HepG2 (cell line): ENCODE results near the gene NME7. TPM values are rescaled to one million over a fixed set of nuclear protein-coding genes. Genes with fewer than 3 reads are reported as not detected.

ENCODE experiments used
- STAG1 ChIP-seq: sonication (generic); formaldehyde crosslinking; IDR thresholded peaks from 2 replicates; pipeline ENCODE4 v1.4.0; 2020; ENCODE audit warnings: missing genetic modification reagents
- TEAD3 ChIP-seq: optimal IDR thresholded peaks from 2 replicates; pipeline ENCODE3; 2016; ENCODE audit warnings: borderline replicate concordance
- ZNF362 ChIP-seq: sonication (generic); formaldehyde crosslinking; IDR thresholded peaks from 2 replicates; pipeline ENCODE4 v1.4.0; 2020; ENCODE audit warnings: missing genetic modification reagents, mild to moderate bottlenecking, borderline replicate concordance
- ZNF367 ChIP-seq: sonication (generic); formaldehyde crosslinking; IDR thresholded peaks from 2 replicates; pipeline ENCODE4 v1.4.0; 2020; ENCODE audit warnings: missing genetic modification reagents, borderline replicate concordance
- polyA plus RNA-seq, 8 experiments: library from polyadenylated mRNA; depleted of rRNA in 3 of 8; stranded (reverse) in 7 of 8; unstranded in 1 of 8; fragments of >200 nt; fragmentation: Illumina TruSeq in 4 of 8; extraction: Trizol in 4 of 8; gene quantifications; 2 replicates each; pipeline versions ENCODE4 v1.2.1 to v1.2.3, GENCODE V29; 2011 to 2016; ENCODE audit warnings: low read depth in 4 of 8, missing spikeins in 1 of 8, mixed read lengths in 1 of 8; ENCODE audit not compliant: insufficient read depth in 1 of 8
- total RNA-seq, 5 experiments: library from RNA; depleted of rRNA; stranded (reverse); fragments of >200 nt; fragmentation: Illumina TruSeq; extraction: Trizol; gene quantifications; 2 replicates each; pipeline ENCODE4 v1.2.3, GENCODE V29; 2016; ENCODE audit warnings: low read depth in 1 of 5
- TF ChIP-seq, protein P1 (sequence below): IDR thresholded peaks from 2 replicates; pipeline ENCODE4 v1.6.1; 2016; ENCODE audit warnings: low read depth, missing genetic modification reagents, missing compliant biosample characterization
- TF ChIP-seq, protein P2 (sequence below): sonication (generic); formaldehyde crosslinking; IDR thresholded peaks from 2 replicates; pipeline ENCODE4 v1.8.1; 2023; ENCODE audit warnings: mild to moderate bottlenecking, missing genetic modification reagents

NME7 gene
- total and polyA plus RNA-seq, 2 of the 13 experiments (the other 11 are each of a cell fraction or from before 2014, with no cell fraction given), result 9.4 to 22.5 TPM

- no peak for TF ChIP-seq TEAD3 (CRISPR knock-in tag)
- TF ChIP-seq, protein P1, sequence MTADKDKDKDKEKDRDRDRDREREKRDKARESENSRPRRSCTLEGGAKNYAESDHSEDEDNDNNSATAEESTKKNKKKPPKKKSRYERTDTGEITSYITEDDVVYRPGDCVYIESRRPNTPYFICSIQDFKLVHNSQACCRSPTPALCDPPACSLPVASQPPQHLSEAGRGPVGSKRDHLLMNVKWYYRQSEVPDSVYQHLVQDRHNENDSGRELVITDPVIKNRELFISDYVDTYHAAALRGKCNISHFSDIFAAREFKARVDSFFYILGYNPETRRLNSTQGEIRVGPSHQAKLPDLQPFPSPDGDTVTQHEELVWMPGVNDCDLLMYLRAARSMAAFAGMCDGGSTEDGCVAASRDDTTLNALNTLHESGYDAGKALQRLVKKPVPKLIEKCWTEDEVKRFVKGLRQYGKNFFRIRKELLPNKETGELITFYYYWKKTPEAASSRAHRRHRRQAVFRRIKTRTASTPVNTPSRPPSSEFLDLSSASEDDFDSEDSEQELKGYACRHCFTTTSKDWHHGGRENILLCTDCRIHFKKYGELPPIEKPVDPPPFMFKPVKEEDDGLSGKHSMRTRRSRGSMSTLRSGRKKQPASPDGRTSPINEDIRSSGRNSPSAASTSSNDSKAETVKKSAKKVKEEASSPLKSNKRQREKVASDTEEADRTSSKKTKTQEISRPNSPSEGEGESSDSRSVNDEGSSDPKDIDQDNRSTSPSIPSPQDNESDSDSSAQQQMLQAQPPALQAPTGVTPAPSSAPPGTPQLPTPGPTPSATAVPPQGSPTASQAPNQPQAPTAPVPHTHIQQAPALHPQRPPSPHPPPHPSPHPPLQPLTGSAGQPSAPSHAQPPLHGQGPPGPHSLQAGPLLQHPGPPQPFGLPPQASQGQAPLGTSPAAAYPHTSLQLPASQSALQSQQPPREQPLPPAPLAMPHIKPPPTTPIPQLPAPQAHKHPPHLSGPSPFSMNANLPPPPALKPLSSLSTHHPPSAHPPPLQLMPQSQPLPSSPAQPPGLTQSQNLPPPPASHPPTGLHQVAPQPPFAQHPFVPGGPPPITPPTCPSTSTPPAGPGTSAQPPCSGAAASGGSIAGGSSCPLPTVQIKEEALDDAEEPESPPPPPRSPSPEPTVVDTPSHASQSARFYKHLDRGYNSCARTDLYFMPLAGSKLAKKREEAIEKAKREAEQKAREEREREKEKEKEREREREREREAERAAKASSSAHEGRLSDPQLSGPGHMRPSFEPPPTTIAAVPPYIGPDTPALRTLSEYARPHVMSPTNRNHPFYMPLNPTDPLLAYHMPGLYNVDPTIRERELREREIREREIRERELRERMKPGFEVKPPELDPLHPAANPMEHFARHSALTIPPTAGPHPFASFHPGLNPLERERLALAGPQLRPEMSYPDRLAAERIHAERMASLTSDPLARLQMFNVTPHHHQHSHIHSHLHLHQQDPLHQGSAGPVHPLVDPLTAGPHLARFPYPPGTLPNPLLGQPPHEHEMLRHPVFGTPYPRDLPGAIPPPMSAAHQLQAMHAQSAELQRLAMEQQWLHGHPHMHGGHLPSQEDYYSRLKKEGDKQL, result no peak
- TF ChIP-seq STAG1 (CRISPR knock-in tag), result peak; percentile 47; the same call in 1 of the 2 replicates
- TF ChIP-seq ZNF367 (CRISPR knock-in tag), result no peak
- TF ChIP-seq, protein P2, sequence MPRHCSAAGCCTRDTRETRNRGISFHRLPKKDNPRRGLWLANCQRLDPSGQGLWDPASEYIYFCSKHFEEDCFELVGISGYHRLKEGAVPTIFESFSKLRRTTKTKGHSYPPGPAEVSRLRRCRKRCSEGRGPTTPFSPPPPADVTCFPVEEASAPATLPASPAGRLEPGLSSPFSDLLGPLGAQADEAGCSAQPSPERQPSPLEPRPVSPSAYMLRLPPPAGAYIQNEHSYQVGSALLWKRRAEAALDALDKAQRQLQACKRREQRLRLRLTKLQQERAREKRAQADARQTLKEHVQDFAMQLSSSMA (CRISPR knock-in tag), result no peak
- TF ChIP-seq ZNF362 (CRISPR knock-in tag), result no peak
- TF ChIP-seq, all 625 proteins: peak for 8
Measured at GRCh38 chr1:169133801-169134502, 233.6 kb downstream of the NME7 start (continued).
